NCI-H2107 treated with DMSO at 0.1 percent for 48 hours (cell line): ENCODE data around the gene LSMEM2.
"Not testable (repeated sequence)": the region's sequence is repeated elsewhere in the genome, so short reads cannot be mapped to it uniquely, and the experiment has no call there.

Source experiments
- DNase-seq: peaks from one replicate; lab custom pipeline; 2025; ENCODE audit not compliant: unreplicated experiment; lab: John Stamatoyannopoulos, UW

The LSMEM2 gene

GRCh38 chr3:50297896-50298725 is 19.2 kb downstream of the LSMEM2 start:
- no peak for DNase-seq

GRCh38 chr3:50298836-50299637 is 20.1 kb downstream of the LSMEM2 start, which contains the start of the genes HYAL3 and NAA80:
HYAL3 (minus strand) TSS chr3:50299405; CDS start chr3:50295602, 3,803 bp downstream.
NAA80 (minus strand) TSS chr3:50299405; CDS start chr3:50297463, 1,942 bp downstream.
- DNase-seq = peak; percentile 91

GRCh38 chr3:50299638-50299928 is 20.7 kb downstream of the LSMEM2 start:
- no peak for DNase-seq

GRCh38 chr3:50299929-50300680 is 21.2 kb downstream of the LSMEM2 start:
- DNase-seq = no peak

DNA sequence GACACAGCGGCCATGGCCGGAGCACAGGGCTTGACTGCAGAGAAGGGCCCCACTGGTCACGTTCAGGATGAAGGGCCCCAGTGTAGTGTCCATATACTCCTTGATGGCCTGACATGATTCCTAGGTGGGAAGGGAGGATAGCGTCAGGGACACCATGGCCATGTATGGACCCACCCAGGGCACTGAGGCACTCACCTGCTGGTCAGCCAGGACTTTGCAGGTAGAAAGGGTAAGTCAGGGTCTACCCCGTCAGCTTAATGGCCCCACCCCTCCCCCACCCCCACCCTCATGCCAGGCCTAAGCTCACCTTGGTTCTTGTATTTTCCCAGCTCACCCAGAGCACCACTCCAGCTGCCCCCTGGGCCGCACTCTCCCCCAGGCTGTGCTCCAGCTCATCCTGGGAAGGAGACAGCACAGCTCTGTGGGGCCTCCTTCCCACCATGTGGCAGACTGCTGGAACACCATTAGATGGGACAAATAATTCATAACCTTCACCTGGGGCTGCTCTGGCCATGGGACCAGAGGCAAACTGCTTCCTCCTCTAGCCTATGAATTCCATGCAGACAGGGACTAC is 21.9 kb downstream of the LSMEM2 start:
- DNase-seq = no peak

DNA sequence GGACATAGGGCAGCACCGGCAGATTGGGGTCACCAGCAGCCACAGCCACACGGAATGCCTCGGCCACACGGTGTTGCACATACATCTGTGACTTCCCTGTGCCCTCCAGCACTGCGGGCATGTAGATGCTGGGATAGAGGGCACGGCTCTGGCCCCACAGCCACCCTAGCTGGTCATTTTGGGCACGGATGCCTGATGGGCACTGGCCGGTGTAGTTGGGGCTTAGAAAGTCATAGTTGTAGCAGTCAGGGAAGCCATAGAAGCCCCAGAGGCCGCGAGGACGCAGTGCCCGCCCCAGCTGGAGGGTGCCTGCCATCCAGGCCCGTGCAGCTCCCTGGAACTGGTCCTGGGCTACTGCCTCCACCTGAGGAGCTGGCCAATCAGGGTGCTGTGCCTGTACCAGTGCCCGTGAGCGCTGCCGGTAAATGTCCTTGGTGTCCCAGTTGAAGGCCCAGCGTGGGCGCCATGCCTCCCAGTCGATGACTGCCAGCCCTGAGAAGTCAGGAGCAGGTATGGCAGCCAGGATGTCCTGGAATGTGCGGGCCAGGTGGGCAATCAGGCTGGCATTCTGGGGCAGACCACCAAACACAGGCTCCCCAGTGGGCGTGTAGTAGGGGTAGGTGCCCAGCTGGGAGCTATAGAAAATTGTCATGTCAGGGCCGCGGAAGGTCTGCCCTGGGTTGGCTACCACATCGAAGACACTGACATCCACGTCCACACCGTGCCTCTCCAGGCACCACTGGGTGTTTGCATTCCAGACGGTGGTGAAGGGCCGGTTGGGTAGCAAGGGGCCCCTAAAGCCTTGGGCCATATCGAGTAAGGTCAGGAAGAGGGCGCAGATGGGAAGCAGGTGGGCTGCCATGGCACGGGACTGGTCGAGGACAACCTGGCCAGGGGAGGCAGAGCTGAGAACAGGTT is 23.5 kb downstream of the LSMEM2 start:
- no peak for DNase-seq

DNA sequence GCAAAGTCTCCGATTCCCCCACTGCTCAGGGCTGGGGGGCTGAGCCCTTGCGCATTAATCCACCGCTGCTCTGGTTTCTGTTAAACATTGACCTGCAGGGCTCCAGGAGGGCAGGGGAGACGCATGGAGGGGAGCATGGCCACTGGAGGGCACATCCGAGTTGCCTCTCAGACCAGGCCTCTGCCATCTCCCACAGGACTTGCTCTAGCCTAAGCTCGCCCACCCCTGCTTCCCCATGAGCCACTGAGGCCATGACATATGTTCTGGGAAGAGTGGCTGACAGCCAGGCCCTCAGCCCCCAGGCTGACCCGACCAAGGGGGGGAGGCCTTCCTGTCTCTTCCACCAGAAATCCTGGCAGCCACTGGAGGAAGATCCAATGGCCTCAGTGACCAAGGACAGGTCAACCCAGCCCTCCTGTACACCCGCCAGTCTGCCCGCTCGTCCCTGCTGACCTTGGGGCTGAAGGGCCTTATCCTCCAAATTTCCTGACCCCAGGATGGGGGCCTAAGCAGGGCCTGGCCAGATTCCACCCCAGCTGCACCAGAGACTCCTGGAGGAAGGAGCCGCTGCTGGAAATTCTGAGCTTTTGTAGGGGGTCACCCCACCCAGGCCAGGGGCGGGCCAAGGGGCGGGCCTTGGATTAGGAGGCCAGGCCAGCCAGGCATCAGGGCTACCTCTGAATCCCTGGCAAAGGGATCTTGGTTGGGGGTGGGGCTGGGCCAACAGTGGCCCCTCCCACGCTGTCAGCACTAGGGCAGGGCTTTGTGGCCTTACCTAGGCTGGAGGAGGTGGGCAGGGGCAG is 24.3 kb downstream of the LSMEM2 start, which contains the start of gene HYAL1:
Gene HYAL1 (minus strand): TSS at position 562 of the 803 bp plus-strand sequence. CDS start 618 bp downstream, outside the sequence.
- DNase-seq = no peak

DNA sequence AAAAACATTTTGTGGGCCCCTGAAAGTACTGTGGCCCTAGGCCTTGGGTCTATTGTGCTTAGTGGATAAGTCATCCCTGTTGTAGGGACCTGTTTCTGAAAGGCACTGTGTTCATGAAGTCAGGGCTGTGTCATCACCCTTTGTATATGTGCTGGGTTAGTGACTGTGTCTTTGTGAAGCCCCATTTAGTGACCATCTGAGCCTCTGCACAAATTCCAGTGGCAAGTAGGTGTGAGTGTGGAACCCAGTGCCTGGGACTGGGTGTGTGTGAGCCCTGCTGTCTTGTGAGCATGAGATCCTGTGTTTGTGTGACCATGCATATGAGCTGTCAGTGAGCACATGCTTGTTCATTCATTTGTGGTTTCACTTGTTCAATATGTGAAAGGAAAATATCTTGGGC is 25.7 kb downstream of the LSMEM2 start:
- no peak for DNase-seq

DNA sequence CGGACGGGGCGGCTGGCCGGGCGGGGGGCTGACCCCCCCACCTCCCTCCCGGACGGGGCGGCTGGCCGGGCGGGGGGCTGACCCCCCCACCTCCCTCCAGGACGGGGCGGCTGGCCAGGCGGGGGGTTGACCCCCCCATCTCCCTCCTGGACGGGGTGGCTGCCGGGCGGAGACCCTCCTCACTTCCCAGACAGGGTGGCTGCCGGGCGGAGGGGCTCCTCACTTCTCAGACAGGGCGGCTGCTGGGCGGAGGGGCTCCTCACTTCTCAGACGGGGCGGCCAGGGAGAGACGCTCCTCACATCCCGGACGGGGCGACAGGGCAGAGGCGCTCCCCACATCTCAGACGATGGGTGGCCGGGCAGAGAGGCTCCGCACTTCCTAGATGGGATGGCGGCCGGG is 33.2 kb downstream of the LSMEM2 start:
- DNase-seq = not testable (repeated sequence)

DNA sequence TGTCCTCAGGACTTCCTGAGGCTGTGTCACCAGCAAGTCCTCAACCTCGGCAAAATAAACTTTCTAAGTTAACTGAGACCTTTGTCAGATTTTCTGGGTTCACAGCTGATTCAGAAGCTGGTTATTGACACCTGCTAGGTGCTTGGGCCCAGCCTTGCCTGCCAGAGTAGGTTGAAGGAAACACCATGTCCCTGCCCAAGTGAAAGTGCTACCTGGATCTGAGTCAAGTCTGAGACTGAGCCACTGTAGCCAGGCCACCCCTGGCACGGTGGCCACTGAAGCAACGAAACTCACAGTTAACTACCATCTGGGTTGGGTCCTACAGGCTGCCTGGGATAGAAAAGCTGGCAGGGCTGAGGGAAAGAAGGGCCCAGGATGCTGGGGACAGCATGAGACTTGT is 35.5 kb downstream of the LSMEM2 start:
- no peak for DNase-seq

DNA sequence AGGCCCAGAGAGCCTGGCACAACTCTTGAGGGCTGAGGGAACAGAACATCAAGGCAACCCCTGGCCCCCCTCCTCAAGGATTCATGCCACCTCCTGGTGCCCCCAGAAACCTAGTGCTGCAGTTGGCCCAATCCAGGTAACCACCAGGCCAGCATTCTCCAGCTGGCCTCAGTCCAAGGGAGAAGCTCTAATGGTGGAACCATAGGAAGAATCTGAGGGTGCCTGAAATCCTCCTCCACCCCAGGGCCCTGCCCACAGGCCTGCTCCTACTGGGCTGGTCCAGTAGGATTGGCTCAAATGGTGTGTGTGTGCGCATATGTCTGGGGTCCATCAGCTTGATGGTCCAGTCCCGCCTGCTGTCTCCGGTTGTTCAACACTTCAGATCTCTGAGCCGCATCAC is 35.9 kb downstream of the LSMEM2 start:
- no peak for DNase-seq

- no peak for DNase-seq
Observed at GRCh38 chr3:50316657-50317242, 37.9 kb downstream of the LSMEM2 start.

GRCh38 chr3:50317300-50317699 is 38.4 kb downstream of the LSMEM2 start:
- no peak for DNase-seq

GRCh38 chr3:50318163-50318562 is 39.3 kb downstream of the LSMEM2 start:
- no peak for DNase-seq

- no peak for DNase-seq
Observed at GRCh38 chr3:50318615-50319014, 39.7 kb downstream of the LSMEM2 start.

DNA sequence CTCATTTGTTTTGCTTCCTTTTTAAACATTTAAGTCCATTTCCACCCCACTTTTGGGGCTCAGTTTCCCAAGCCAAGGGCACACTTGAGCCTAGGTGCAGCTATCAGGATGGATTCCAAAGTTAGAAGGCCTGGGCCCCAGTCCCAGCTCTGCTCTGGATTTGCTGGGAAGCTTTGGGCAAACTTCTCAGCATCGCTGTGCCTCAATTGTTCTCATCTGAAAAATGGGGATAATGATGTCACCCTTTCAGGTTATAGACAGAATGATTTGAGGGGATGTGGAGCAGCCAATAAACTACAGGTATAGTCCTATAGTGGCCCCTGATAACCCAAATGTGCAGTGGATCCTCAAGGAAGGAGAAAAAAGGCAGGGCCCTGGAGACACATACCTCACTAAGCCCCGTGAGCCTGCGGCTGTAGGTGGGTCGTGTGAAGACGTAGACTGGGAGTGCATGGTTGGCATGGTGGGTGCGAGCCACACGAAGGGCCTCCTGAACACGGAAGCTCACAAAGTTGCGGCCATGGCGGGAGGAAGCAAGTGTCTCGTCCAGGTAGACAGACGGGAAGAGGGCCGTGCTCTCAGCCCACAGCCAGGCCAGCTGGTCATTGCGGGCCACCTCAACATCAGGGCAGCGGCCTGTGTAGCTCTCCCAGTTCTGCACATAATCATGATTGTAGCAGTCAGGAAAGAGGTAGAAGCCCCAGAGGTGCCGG is 40.5 kb downstream of the LSMEM2 start:
- no peak for DNase-seq

- no peak for DNase-seq
Observed at GRCh38 chr3:50319894-50320625, 41.2 kb downstream of the LSMEM2 start.
